B cell (primary cell): ENCODE measurements around the gene CMTR1. TPM values are rescaled to one million over a fixed set of nuclear protein-coding genes. Genes with fewer than 3 reads are reported as not detected.

Experiments used
- ATAC-seq: fragments of 200-7000 bp; cut with Tn5 transposase; one replicate; pipeline ENCODE4 v1.10.0; 2021; ENCODE audit warnings: low read depth, mild to moderate bottlenecking, moderate number of reproducible peaks, moderate library complexity
- CTCF ChIA-PET: fragments of 350-600 bp; sonication (Branson Sonifier 250); formaldehyde crosslinking; loops from one replicate; lab custom pipeline; 2021; ENCODE audit warnings: antibody characterized with exemption, inconsistent platforms; lab: Charles Lee
- POLR2A ChIA-PET: fragments of 350-600 bp; sonication (Branson Sonifier 250); formaldehyde crosslinking; loops from one replicate; lab custom pipeline; 2021; ENCODE audit warnings: antibody characterized with exemption; lab: Charles Lee
- DNase-seq: peaks from one replicate; pipeline ENCODE4 v3.0.0; 2013
- H2AFZ ChIP-seq: 2 replicates; pipeline ENCODE4 v1.6.1; 2012; ENCODE audit warnings: mild to moderate bottlenecking, low read depth, low read length; ENCODE audit not compliant: insufficient read depth, poor library complexity, severe bottlenecking
- H3K27ac ChIP-seq, 2 donors: 1 replicate in 1 of 2; 2 replicates in 1 of 2; pipeline ENCODE4 v1.5.1; 2012 to 2013; ENCODE audit warnings: low read length in 2 of 2, mild to moderate bottlenecking in 2 of 2, moderate library complexity in 1 of 2
- H3K27me3 ChIP-seq, 4 experiments: fragments of 200-600 bp in 1 of 4; sonication (generic) in 1 of 4; replicated peaks in 1 of 4; 1 replicate in 2 of 4; 2 replicates in 2 of 4; pipeline versions ENCODE4 v1.6.1 to v1.7.0; 2013 to 2016; ENCODE audit warnings: low read length in 3 of 4, mild to moderate bottlenecking in 2 of 4, mixed read lengths in 1 of 4, moderate library complexity in 1 of 4; ENCODE audit not compliant: insufficient read depth in 4 of 4, control insufficient read depth in 3 of 4; ENCODE audit errors: control extremely low read depth in 1 of 4
- H3K36me3 ChIP-seq, 2 experiments: replicated peaks in 1 of 2; 1 replicate in 1 of 2; 2 replicates in 1 of 2; pipeline versions ENCODE4 v1.6.1 to v1.7.1; 2013; ENCODE audit warnings: low read length in 1 of 2; ENCODE audit not compliant: insufficient read depth in 2 of 2, control insufficient read depth in 1 of 2; ENCODE audit errors: control extremely low read depth in 1 of 2, extremely low read depth in 1 of 2
- H3K4me1 ChIP-seq, 2 donors: fragments of 200-600 bp in 1 of 2; sonication (generic) in 1 of 2; 1 replicate in 1 of 2; 2 replicates in 1 of 2; pipeline versions ENCODE4 v1.5.1 to v1.6.1; 2013 to 2017; ENCODE audit warnings: low read length in 2 of 2; ENCODE audit not compliant: control insufficient read depth in 2 of 2, insufficient read depth in 2 of 2
- H3K4me2 ChIP-seq: replicated peaks from 2 replicates; pipeline ENCODE3; 2012; ENCODE audit warnings: mild to moderate bottlenecking, low read depth, low read length; ENCODE audit not compliant: poor library complexity, severe bottlenecking
- H3K4me3 ChIP-seq, 5 experiments: fragments of 200-600 bp in 1 of 5; sonication (generic) in 1 of 5; 1 replicate in 3 of 5; 2 replicates in 2 of 5; pipeline versions ENCODE4 v1.5.1 to v1.7.0; 2011 to 2016; ENCODE audit warnings: low read length in 4 of 5, mild to moderate bottlenecking in 4 of 5, low read depth in 2 of 5, control low read depth in 1 of 5, moderate library complexity in 1 of 5; ENCODE audit not compliant: insufficient read depth in 1 of 5; ENCODE audit errors: control extremely low read depth in 1 of 5, extremely low read depth in 1 of 5
- H3K79me2 ChIP-seq: fragments of 200-600 bp; sonication (generic); one replicate; pipeline ENCODE4 v1.6.0; 2016; ENCODE audit warnings: low read length; ENCODE audit not compliant: control insufficient read depth, insufficient read depth
- H3K9ac ChIP-seq: fragments of 200-600 bp; sonication (generic); 2 replicates; pipeline ENCODE4 v1.6.1; 2017; ENCODE audit warnings: mild to moderate bottlenecking, low read length, moderate library complexity
- H3K9me3 ChIP-seq, 3 donors: one replicate each; pipeline versions ENCODE4 v1.6.1 to v1.7.1; 2013; ENCODE audit warnings: low read length in 2 of 3; ENCODE audit not compliant: control insufficient read depth in 2 of 3, insufficient read depth in 1 of 3; ENCODE audit errors: control extremely low read depth in 1 of 3
- H4K20me1 ChIP-seq: 2 replicates; pipeline ENCODE4 v1.6.0; 2012; ENCODE audit warnings: mild to moderate bottlenecking, low read length; ENCODE audit not compliant: insufficient read depth, control insufficient read depth, poor library complexity, severe bottlenecking
- H3K27ac Mint-ChIP-seq: one replicate; pipeline ENCODE4 v1.8.0; 2021; ENCODE audit warnings: mixed read lengths
- H3K27me3 Mint-ChIP-seq: one replicate; pipeline ENCODE4 v1.8.0; 2021; ENCODE audit warnings: mixed read lengths
- H3K4me1 Mint-ChIP-seq: one replicate; pipeline ENCODE4 v1.8.0; 2021; ENCODE audit warnings: mixed read lengths
- H3K4me3 Mint-ChIP-seq: one replicate; pipeline ENCODE4 v1.8.0; 2021; ENCODE audit warnings: mixed read lengths
- H3K9me3 Mint-ChIP-seq: one replicate; pipeline ENCODE4 v1.8.0; 2022; ENCODE audit warnings: mixed read lengths; ENCODE audit not compliant: insufficient read depth
- EZH2 ChIP-seq: IDR thresholded peaks from 2 replicates; pipeline ENCODE4 v1.6.1; 2012; ENCODE audit warnings: borderline replicate concordance, low read depth, mild to moderate bottlenecking, moderate library complexity, low read length; ENCODE audit not compliant: insufficient read depth, poor library complexity, severe bottlenecking
- WGBS: methylation state at CpG from one replicate; pipeline ENCODE4 v1.1.5; 2013; ENCODE audit warnings: missing lambda C conversion rate; ENCODE audit not compliant: insufficient coverage; 5-methylcytosine and 5-hydroxymethylcytosine counted together
- intact Hi-C: fragments of 100-400 bp; cut with micrococcal nuclease; formaldehyde crosslinking; loops from one replicate; pipeline ENCODE4 v1.10.0; 2022
- polyA plus RNA-seq: library from polyadenylated mRNA; depleted of rRNA; stranded (reverse); fragments of >200 nt; gene quantifications from 2 replicates; pipeline ENCODE4 v1.2.3, GENCODE V29; 2012
- total RNA-seq, 2 donors: library from RNA; stranded (reverse); fragments of 120-200 nt in 1 of 2; gene quantifications; 1 replicate in 1 of 2; 2 replicates in 1 of 2; pipeline versions ENCODE4 v1.2.3 to v1.2.4, GENCODE V29; 2013 to 2022
- TF ChIP-seq, protein P1 (sequence below): fragments of 200-600 bp; IDR thresholded peaks from one replicate; pipeline ENCODE4 v1.8.0; 2022; ENCODE audit warnings: antibody characterized with exemption, mild to moderate bottlenecking

Gene CMTR1
- total and polyA plus RNA-seq, 2 donors (not counting 1 experiment from before 2014, with no cell fraction given) = 46.0 to 82.9 TPM

DNA sequence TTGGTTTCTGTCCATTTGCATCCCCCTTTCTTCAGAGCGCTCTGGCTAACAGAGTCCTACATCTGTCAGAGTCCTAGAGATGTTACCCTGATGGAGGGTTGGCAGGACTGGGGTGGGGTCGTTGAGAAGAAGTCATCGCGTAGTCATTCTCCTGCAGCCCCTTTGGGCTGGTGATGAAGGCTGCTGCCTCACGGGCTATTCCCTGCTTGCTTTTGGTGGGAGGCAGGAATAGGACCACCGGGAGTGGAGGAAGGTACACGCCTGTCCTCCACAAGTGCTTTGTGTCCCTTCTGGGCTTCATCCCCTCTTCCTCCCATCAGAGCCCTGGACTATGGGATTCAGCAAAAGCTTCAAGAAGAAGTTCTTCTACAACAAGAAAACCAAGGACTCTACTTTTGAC, 45.8 kb downstream of the CMTR1 start:
- H3K9ac ChIP-seq = no peak overlapping the region
- H3K79me2 ChIP-seq = no peaks in the 10 kb centered on the region
- Mint-ChIP-seq H3K27me3 (no peaks in the 10 kb centered on the region), H3K9me3 (no peaks in the 10 kb centered on the region), H3K4me3 (no peak overlapping the region), H3K4me1 (no peaks in the 10 kb centered on the region), H3K27ac (no peak overlapping the region)
- ChIA-PET POLR2A (interaction anchor here (1.1 kb wide), 1 partner anchor 46 kb away, joined by 3 read pairs; the partner anchor contains the start of gene CMTR1), CTCF (interaction anchor here (1.0 to 1.6 kb wide), 3 partner anchors 9 to 213 kb away, joined by 3 to 4 read pairs (median 3); no protein-coding TSS in a partner anchor)
- no peak overlapping the region for H3K4me2 ChIP-seq
- DNase-seq (no peak), ATAC-seq (no peak)
- H3K4me3 ChIP-seq = no peak overlapping the region
- H3K36me3 ChIP-seq = peaks cover under 1 to 94% of the 10 kb centered on the region in 2 experiments
- no peak for TF ChIP-seq EZH2
- TF ChIP-seq, protein P1, sequence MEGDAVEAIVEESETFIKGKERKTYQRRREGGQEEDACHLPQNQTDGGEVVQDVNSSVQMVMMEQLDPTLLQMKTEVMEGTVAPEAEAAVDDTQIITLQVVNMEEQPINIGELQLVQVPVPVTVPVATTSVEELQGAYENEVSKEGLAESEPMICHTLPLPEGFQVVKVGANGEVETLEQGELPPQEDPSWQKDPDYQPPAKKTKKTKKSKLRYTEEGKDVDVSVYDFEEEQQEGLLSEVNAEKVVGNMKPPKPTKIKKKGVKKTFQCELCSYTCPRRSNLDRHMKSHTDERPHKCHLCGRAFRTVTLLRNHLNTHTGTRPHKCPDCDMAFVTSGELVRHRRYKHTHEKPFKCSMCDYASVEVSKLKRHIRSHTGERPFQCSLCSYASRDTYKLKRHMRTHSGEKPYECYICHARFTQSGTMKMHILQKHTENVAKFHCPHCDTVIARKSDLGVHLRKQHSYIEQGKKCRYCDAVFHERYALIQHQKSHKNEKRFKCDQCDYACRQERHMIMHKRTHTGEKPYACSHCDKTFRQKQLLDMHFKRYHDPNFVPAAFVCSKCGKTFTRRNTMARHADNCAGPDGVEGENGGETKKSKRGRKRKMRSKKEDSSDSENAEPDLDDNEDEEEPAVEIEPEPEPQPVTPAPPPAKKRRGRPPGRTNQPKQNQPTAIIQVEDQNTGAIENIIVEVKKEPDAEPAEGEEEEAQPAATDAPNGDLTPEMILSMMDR = no peak
- no peak overlapping the region for H3K27ac ChIP-seq
- 100% methylated on average over 6 of the region's 7 CpGs for WGBS
- no peaks in the 10 kb centered on the region for H3K9me3 ChIP-seq
- no peaks in the 10 kb centered on the region for H3K27me3 ChIP-seq
- H2AFZ ChIP-seq = no peak overlapping the region
- peaks cover 4% of the 10 kb centered on the region for H4K20me1 ChIP-seq
- intact Hi-C loops = no loop called here
- peaks cover 0 to under 1% of the 10 kb centered on the region in 2 donors for H3K4me1 ChIP-seq

DNA sequence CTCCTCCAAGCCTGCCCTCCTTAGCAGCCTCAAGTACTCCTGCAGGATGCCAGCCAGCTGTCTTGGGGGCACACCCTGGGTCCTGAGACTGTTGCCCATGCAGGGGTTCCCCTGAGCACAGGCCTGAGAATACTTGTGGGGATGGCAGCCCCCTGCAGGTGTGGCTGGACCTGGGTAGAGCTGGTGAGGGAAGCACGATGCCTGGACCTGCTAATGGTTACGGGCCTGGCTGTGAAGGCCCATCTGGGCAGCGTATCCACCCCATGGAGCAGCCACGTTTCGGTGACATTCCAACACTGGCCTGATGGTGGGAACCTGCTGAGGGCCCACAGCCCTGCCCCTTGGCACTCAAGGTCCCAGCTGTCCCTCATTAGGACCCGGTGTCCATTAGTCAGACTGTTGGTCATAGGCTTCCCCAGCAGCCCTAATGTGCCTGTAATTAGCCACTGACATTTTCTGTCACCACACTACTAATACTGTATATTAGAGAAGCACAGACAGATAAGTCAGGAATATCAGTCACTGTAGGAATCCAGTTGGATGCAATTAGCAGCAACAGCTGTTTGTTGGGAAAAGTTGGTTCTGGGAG, 46.3 kb downstream of the CMTR1 start:
- no peak for DNase-seq
- no peak overlapping the region for H3K27ac Mint-ChIP-seq
- H3K4me3 ChIP-seq = no peak overlapping the region
- no peak overlapping the region for H2AFZ ChIP-seq
- H3K4me1 Mint-ChIP-seq = no peaks in the 10 kb centered on the region
- H3K27ac ChIP-seq = no peak overlapping the region
- no peaks in the 10 kb centered on the region for H3K9me3 Mint-ChIP-seq
- 97% methylated on average over 6 of the region's 6 CpGs for WGBS
- H3K4me1 ChIP-seq = peaks cover 0 to 4% of the 10 kb centered on the region in 2 donors
- no peaks in the 10 kb centered on the region for H3K79me2 ChIP-seq
- ChIA-PET CTCF (interaction anchor here (1.2 to 1.7 kb wide), 4 partner anchors 86 to 213 kb away, joined by 3 to 9 read pairs (median 4); no protein-coding TSS in a partner anchor), POLR2A (interaction anchor here (1.1 kb wide), 1 partner anchor 46 kb away, joined by 3 read pairs; the partner anchor contains the start of gene CMTR1)
- H3K9me3 ChIP-seq = no peaks in the 10 kb centered on the region
- no peak overlapping the region for H3K9ac ChIP-seq
- TF ChIP-seq, protein P1 = no peak
- H3K4me3 Mint-ChIP-seq = no peak overlapping the region
- H4K20me1 ChIP-seq = peaks cover 5% of the 10 kb centered on the region
- H3K27me3 Mint-ChIP-seq = no peaks in the 10 kb centered on the region
- no peak overlapping the region for H3K4me2 ChIP-seq
- H3K27me3 ChIP-seq = no peaks in the 10 kb centered on the region
- ATAC-seq = no peak
- H3K36me3 ChIP-seq = peaks cover 0 to 91% of the 10 kb centered on the region in 2 experiments
- intact Hi-C loops = no loop called here
